Measurements from ENCODE around the gene CPNE4.

CPNE4 gene

DNA sequence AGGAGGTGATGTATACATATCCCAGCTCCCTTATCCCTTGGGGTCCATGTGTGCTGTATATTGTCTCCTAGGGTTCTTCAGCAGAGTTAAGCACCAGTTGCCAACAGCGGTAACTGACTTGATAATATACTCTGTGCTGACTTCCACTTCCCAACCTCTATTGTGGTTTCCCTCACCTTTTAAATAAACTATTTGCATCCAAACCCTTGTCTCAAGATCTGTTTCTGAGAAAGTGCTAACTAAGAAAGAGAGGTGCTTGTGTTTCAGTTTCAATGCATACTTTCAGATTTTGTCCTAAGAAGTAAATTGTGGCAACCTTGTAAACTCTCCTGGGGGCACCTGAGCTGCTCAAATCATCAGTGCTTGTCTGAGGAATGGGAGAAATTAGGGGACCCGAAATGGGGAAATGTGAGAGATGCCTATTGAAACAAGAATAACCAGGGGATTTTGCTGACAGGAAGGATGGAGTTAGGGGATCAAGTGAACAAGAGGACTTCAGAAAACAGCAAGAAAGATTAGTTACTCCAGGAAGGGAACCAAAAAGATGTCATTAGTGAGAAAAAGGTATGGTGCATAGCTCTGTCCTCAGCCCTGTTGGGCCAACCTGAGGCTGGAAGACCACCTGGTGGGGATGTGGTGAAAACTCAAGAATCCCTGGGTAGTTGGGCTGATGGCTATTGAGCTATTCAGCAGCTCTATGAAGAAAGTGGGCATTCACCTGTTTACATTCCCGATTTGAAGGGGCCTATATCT is 481.1 kb downstream of the CPNE4 start:
- Histone ChIP-seq H3K4me3 (ENCODE audit: low read length) (no peak overlapping the region), H3K4me2 (ENCODE audit: low read length) (no peak overlapping the region), H3K27me3 (ENCODE audit: control insufficient read depth, low read length) (no peaks in the 10 kb centered on the region), H3K36me3 (ENCODE audit: control insufficient read depth, low read length) (no peaks in the 10 kb centered on the region), H3K9me3 (ENCODE audit: control insufficient read depth, insufficient read depth, low read length) (no peaks in the 10 kb centered on the region), H3F3A (ENCODE audit: control insufficient read depth, insufficient read depth) (no peaks in the 10 kb centered on the region), H3K9me2 (replicated peaks; ENCODE audit: control insufficient read depth, low read length) (no peaks in the 10 kb centered on the region), H3K27ac (ENCODE audit: low read depth, low read length) (no peak overlapping the region), H3K79me2 (ENCODE audit: control insufficient read depth, low read length) (no peaks in the 10 kb centered on the region), H4K20me1 (ENCODE audit: control insufficient read depth, insufficient read depth, low read depth, low read length) (no peaks in the 10 kb centered on the region), H3K4me1 (ENCODE audit: control insufficient read depth, low read length) (no peaks in the 10 kb centered on the region)
- TF ChIP-seq, protein P1, sequence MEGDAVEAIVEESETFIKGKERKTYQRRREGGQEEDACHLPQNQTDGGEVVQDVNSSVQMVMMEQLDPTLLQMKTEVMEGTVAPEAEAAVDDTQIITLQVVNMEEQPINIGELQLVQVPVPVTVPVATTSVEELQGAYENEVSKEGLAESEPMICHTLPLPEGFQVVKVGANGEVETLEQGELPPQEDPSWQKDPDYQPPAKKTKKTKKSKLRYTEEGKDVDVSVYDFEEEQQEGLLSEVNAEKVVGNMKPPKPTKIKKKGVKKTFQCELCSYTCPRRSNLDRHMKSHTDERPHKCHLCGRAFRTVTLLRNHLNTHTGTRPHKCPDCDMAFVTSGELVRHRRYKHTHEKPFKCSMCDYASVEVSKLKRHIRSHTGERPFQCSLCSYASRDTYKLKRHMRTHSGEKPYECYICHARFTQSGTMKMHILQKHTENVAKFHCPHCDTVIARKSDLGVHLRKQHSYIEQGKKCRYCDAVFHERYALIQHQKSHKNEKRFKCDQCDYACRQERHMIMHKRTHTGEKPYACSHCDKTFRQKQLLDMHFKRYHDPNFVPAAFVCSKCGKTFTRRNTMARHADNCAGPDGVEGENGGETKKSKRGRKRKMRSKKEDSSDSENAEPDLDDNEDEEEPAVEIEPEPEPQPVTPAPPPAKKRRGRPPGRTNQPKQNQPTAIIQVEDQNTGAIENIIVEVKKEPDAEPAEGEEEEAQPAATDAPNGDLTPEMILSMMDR (IDR thresholded peaks at IDR 0.05; ENCODE audit: low read depth, low read length, poor library complexity, severe bottlenecking) = no peak
- TF ChIP-seq EZH2phosphoT487 (IDR thresholded peaks at IDR 0.05; ENCODE audit: borderline replicate concordance, low read length) = no peak

DNA sequence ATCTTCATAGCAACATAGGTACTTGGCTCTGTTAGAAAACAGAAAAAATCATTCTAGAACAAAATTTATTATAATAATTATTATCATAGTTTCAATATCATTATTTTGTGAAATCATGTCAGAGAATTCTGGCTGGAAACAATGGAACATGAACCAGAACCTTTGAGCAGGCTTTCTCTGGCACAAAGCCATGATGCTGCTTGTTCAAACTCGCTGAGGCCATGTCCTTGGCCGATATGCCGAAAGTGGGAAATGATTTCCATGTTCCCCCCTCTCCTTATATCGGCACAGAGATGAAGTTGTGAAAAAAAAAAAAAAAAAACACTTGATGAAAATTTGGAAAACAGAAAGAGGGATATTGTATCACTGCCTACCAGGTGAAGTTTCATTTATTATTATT is 483.1 kb downstream of the CPNE4 start:
- Histone ChIP-seq H3K9me3 (ENCODE audit: control insufficient read depth, insufficient read depth, low read length) (no peaks in the 10 kb centered on the region), H3F3A (ENCODE audit: control insufficient read depth, insufficient read depth) (no peaks in the 10 kb centered on the region), H3K27ac (ENCODE audit: low read depth, low read length) (no peak overlapping the region), H3K9me2 (replicated peaks; ENCODE audit: control insufficient read depth, low read length) (no peaks in the 10 kb centered on the region), H3K27me3 (ENCODE audit: control insufficient read depth, low read length) (no peaks in the 10 kb centered on the region), H3K4me1 (ENCODE audit: control insufficient read depth, low read length) (no peaks in the 10 kb centered on the region), H3K79me2 (ENCODE audit: control insufficient read depth, low read length) (no peaks in the 10 kb centered on the region), H3K4me2 (ENCODE audit: low read length) (no peak overlapping the region), H4K20me1 (ENCODE audit: control insufficient read depth, insufficient read depth, low read depth, low read length) (no peaks in the 10 kb centered on the region), H3K36me3 (ENCODE audit: control insufficient read depth, low read length) (no peaks in the 10 kb centered on the region), H3K4me3 (ENCODE audit: low read length) (no peak overlapping the region)
- TF ChIP-seq, protein P1 (IDR thresholded peaks at IDR 0.05; ENCODE audit: low read depth, low read length, poor library complexity, severe bottlenecking) = no peak
- no peak for TF ChIP-seq EZH2phosphoT487 (IDR thresholded peaks at IDR 0.05; ENCODE audit: borderline replicate concordance, low read length)

DNA sequence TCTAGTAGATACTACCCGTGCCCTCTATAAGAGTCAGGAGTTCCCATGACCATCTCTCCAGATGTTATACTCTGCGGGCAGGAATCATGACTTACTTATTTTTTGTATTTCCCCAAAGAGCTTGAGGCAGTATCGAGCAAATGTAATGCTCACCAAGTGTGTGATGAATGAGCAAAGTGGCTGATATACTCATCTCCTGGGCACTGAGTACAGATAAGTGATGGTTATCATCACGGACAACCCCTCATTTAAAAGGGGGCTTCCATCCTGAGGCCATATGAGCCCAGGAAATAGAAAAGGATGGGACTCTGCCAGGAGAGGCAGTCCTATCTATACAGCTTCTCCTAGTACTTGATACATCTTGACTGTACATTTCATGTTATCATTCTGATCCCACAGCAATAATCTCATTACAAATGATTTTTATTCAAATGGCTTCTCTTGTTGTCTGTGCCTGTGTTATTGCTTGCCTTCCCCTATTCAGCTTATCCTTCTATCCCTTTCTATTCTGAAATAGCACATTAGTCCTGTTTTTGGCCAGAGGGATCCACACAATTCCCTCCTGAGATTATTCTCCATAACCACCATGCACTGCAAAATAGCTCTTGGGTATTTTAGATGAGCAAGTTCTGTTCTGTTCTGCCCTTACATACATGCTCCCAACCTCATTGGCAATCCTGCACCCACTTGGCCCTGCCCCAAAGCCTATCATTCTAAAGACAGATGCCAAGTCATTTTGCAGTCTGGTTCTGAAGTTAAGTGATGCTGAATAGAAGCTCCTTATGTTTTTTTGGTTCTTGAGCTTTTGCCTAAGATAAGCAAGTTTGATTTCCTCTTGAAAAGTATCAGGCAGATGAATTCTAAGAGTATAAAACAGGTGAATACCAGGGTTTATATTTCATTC is 484.0 kb downstream of the CPNE4 start:
- TF ChIP-seq EZH2phosphoT487 (IDR thresholded peaks at IDR 0.05; ENCODE audit: borderline replicate concordance, low read length) = no peak
- TF ChIP-seq, protein P1 (IDR thresholded peaks at IDR 0.05; ENCODE audit: low read depth, low read length, poor library complexity, severe bottlenecking) = no peak
- Histone ChIP-seq H3K36me3 (ENCODE audit: control insufficient read depth, low read length) (no peaks in the 10 kb centered on the region), H3K79me2 (ENCODE audit: control insufficient read depth, low read length) (no peaks in the 10 kb centered on the region), H3K4me3 (ENCODE audit: low read length) (no peak overlapping the region), H3K9me2 (replicated peaks; ENCODE audit: control insufficient read depth, low read length) (no peaks in the 10 kb centered on the region), H4K20me1 (ENCODE audit: control insufficient read depth, insufficient read depth, low read depth, low read length) (no peaks in the 10 kb centered on the region), H3K9me3 (ENCODE audit: control insufficient read depth, insufficient read depth, low read length) (no peaks in the 10 kb centered on the region), H3K4me1 (ENCODE audit: control insufficient read depth, low read length) (no peaks in the 10 kb centered on the region), H3F3A (ENCODE audit: control insufficient read depth, insufficient read depth) (no peaks in the 10 kb centered on the region), H3K4me2 (ENCODE audit: low read length) (no peak overlapping the region), H3K27ac (ENCODE audit: low read depth, low read length) (no peak overlapping the region), H3K27me3 (ENCODE audit: control insufficient read depth, low read length) (no peaks in the 10 kb centered on the region)

Data from DOHH2 (cell line).